Ectodermal cell (in vitro differentiated cells): ENCODE results near the gene MAPK8IP1.

Experiments
- H3K27ac ChIP-seq: 2 replicates; pipeline ENCODE4 v1.7.0; 2013; ENCODE audit warnings: mild to moderate bottlenecking, low read depth, low read length; ENCODE audit not compliant: insufficient read depth, poor library complexity, severe bottlenecking
- H3K27me3 ChIP-seq: 2 replicates; pipeline ENCODE4 v1.7.0; 2013; ENCODE audit warnings: mild to moderate bottlenecking, low read length; ENCODE audit not compliant: insufficient read depth, control insufficient read depth, poor library complexity, severe bottlenecking
- H3K36me3 ChIP-seq: one replicate; pipeline ENCODE4 v1.7.0; 2013; ENCODE audit warnings: low read length; ENCODE audit not compliant: control insufficient read depth, insufficient read depth
- H3K4me1 ChIP-seq: one replicate; pipeline ENCODE4 v1.7.0; 2013; ENCODE audit warnings: low read length; ENCODE audit not compliant: control insufficient read depth, insufficient read depth
- H3K4me3 ChIP-seq: 2 replicates; pipeline ENCODE4 v1.7.0; 2013; ENCODE audit warnings: low read depth, low read length, control low read depth; ENCODE audit not compliant: insufficient read depth
- H3K9me3 ChIP-seq: 2 replicates; pipeline ENCODE4 v1.7.0; 2013; ENCODE audit warnings: mild to moderate bottlenecking, low read length, moderate library complexity; ENCODE audit not compliant: control insufficient read depth
- WGBS, 2 experiments: methylation state at CpG; one replicate each; pipeline ENCODE4 v1.1.7; 2013; ENCODE audit warnings: missing lambda C conversion rate in 2 of 2; 5-methylcytosine and 5-hydroxymethylcytosine counted together

MAPK8IP1 gene

GRCh38 chr11:45909594-45910475 is 24.4 kb downstream of the MAPK8IP1 start:
- H3K27ac ChIP-seq = no peak overlapping the region
- H3K4me3 ChIP-seq = no peak overlapping the region
- 94 to 95% methylated on average over 32 of the region's 32 CpGs for WGBS, 2 experiments
- no peaks in the 10 kb centered on the region for H3K27me3 ChIP-seq
- no peaks in the 10 kb centered on the region for H3K9me3 ChIP-seq
- no peaks in the 10 kb centered on the region for H3K4me1 ChIP-seq
- peaks cover 28% of the 10 kb centered on the region for H3K36me3 ChIP-seq

GRCh38 chr11:45910623-45911022 is 25.2 kb downstream of the MAPK8IP1 start:
- WGBS, 2 experiments = 96% methylated on average over 9 of the region's 9 CpGs

GRCh38 chr11:45913514-45913913 is 28.1 kb downstream of the MAPK8IP1 start:
- 96% methylated on average over 19 of the region's 19 CpGs for WGBS, 2 experiments
- H3K27ac ChIP-seq = no peak overlapping the region
- H3K4me1 ChIP-seq = peaks cover 3% of the 10 kb centered on the region
- no peaks in the 10 kb centered on the region for H3K9me3 ChIP-seq
- H3K27me3 ChIP-seq = no peaks in the 10 kb centered on the region
- peaks cover 28% of the 10 kb centered on the region for H3K36me3 ChIP-seq
- H3K4me3 ChIP-seq = no peak overlapping the region

More at GRCh38 chr11:45910623-45911022, 25.2 kb downstream of the MAPK8IP1 start:
- Histone ChIP-seq H3K9me3 (no peaks in the 10 kb centered on the region), H3K36me3 (peaks cover 28% of the 10 kb centered on the region), H3K27ac (no peak overlapping the region), H3K4me3 (no peak overlapping the region), H3K4me1 (no peaks in the 10 kb centered on the region), H3K27me3 (no peaks in the 10 kb centered on the region)

GRCh38 chr11:45913942-45914635 is 28.6 kb downstream of the MAPK8IP1 start:
- H3K4me1 ChIP-seq = peaks cover 3% of the 10 kb centered on the region
- H3K4me3 ChIP-seq = no peak overlapping the region
- no peaks in the 10 kb centered on the region for H3K9me3 ChIP-seq
- no peak overlapping the region for H3K27ac ChIP-seq
- H3K36me3 ChIP-seq = peaks cover 28% of the 10 kb centered on the region
- WGBS, 2 experiments = 90 to 91% methylated on average over 22 of the region's 22 CpGs
- H3K27me3 ChIP-seq = no peaks in the 10 kb centered on the region

GRCh38 chr11:45915446-45915845 is 30.0 kb downstream of the MAPK8IP1 start:
- 87 to 88% methylated on average over 13 of the region's 13 CpGs for WGBS, 2 experiments
- no peak overlapping the region for H3K27ac ChIP-seq

GRCh38 chr11:45917286-45917622 is 31.8 kb downstream of the MAPK8IP1 start:
- H3K27ac ChIP-seq = no peak overlapping the region
- H3K4me3 ChIP-seq = peak overlapping the region; percentile 99
- peaks cover 14% of the 10 kb centered on the region for H3K27me3 ChIP-seq
- WGBS, 2 experiments = 8 to 12% methylated on average over 16 of the region's 16 CpGs
- peaks cover 28% of the 10 kb centered on the region for H3K4me1 ChIP-seq
- no peaks in the 10 kb centered on the region for H3K9me3 ChIP-seq
- H3K36me3 ChIP-seq = peaks cover 11% of the 10 kb centered on the region

More at GRCh38 chr11:45915446-45915845, 30.0 kb downstream of the MAPK8IP1 start:
- Histone ChIP-seq H3K9me3 (no peaks in the 10 kb centered on the region), H3K27me3 (no peaks in the 10 kb centered on the region), H3K4me3 (no peak overlapping the region), H3K36me3 (peaks cover 21% of the 10 kb centered on the region), H3K4me1 (peaks cover 10% of the 10 kb centered on the region)

GRCh38 chr11:45917623-45918330 is 32.3 kb downstream of the MAPK8IP1 start, which contains the start of gene PEX16:
Gene PEX16, minus strand, starts transcription at chr11:45917877. Its CDS starts 66 bp downstream, at chr11:45917811.
- WGBS, 2 experiments = 0 to 1% methylated on average over 45 of the region's 45 CpGs

GRCh38 chr11:45918331-45918941 is 33.0 kb downstream of the MAPK8IP1 start:
- H3K4me3 ChIP-seq = peak overlapping the region; percentile 99
- 0 to 1% methylated on average over 37 to 38 of the region's 38 CpGs for WGBS, 2 experiments
- peaks cover 28% of the 10 kb centered on the region for H3K4me1 ChIP-seq
- no peaks in the 10 kb centered on the region for H3K9me3 ChIP-seq
- H3K27ac ChIP-seq = peak overlapping the region; percentile 11
- peaks cover 5% of the 10 kb centered on the region for H3K36me3 ChIP-seq
- H3K27me3 ChIP-seq = peaks cover 26% of the 10 kb centered on the region

More at GRCh38 chr11:45917623-45918330, 32.3 kb downstream of the MAPK8IP1 start, which contains the start of gene PEX16:
- Histone ChIP-seq H3K9me3 (no peaks in the 10 kb centered on the region), H3K4me3 (peak within 1 kb of the TSS; percentile 99), H3K27ac (peak within 1 kb of the TSS; percentile 57), H3K4me1 (peaks cover 28% of the 10 kb centered on the region), H3K36me3 (peaks cover 11% of the 10 kb centered on the region), H3K27me3 (peaks cover 20% of the 10 kb centered on the region)

GRCh38 chr11:45918962-45919675 is 33.7 kb downstream of the MAPK8IP1 start:
- H3K27me3 ChIP-seq = peaks cover 33% of the 10 kb centered on the region
- H3K4me3 ChIP-seq = peak overlapping the region; percentile 99
- no peak overlapping the region for H3K27ac ChIP-seq
- no peaks in the 10 kb centered on the region for H3K9me3 ChIP-seq
- no peaks in the 10 kb centered on the region for H3K36me3 ChIP-seq
- H3K4me1 ChIP-seq = peaks cover 28% of the 10 kb centered on the region
- 78 to 79% methylated on average over 6 to 7 of the region's 7 CpGs for WGBS, 2 experiments
